ACC112 (cell line): ENCODE measurements around the gene ANO7.

Experiments
- H2AFZ ChIP-seq: fragments of 200-600 bp; sonication (generic); one replicate; pipeline ENCODE4 v1.6.0; 2017; ENCODE audit warnings: antibody characterized with exemption, low read length; ENCODE audit not compliant: unreplicated experiment
- H3K27ac ChIP-seq: fragments of 200-600 bp; sonication (generic); 2 replicates; pipeline ENCODE4 v1.5.1; 2014; ENCODE audit warnings: low read depth, mild to moderate bottlenecking, antibody characterized with exemption, low read length, moderate library complexity
- H3K27me3 ChIP-seq: fragments of 200-600 bp; sonication (generic); 2 replicates; pipeline ENCODE4 v1.6.1; 2014; ENCODE audit warnings: mild to moderate bottlenecking, antibody characterized with exemption, low read length, moderate library complexity, mixed read lengths; ENCODE audit not compliant: insufficient read depth
- H3K36me3 ChIP-seq: fragments of 200-600 bp; sonication (generic); 2 replicates; pipeline ENCODE4 v1.6.1; 2016; ENCODE audit warnings: mild to moderate bottlenecking, antibody characterized with exemption, low read length, moderate library complexity, mixed read lengths; ENCODE audit not compliant: insufficient read depth
- H3K4me1 ChIP-seq: fragments of 200-600 bp; sonication (generic); one replicate; pipeline ENCODE4 v1.6.1; 2016; ENCODE audit warnings: low read length, mixed read lengths; ENCODE audit not compliant: insufficient read depth, unreplicated experiment, control insufficient read depth
- H3K4me3 ChIP-seq: fragments of 200-600 bp; sonication (generic); 2 replicates; pipeline ENCODE4 v1.5.1; 2014; ENCODE audit warnings: mild to moderate bottlenecking, low read depth, low read length
- H3K79me2 ChIP-seq: fragments of 200-600 bp; sonication (generic); one replicate; pipeline ENCODE4 v1.6.0; 2016; ENCODE audit warnings: low read length; ENCODE audit not compliant: control insufficient read depth, unreplicated experiment, insufficient read depth

ANO7 gene

DNA sequence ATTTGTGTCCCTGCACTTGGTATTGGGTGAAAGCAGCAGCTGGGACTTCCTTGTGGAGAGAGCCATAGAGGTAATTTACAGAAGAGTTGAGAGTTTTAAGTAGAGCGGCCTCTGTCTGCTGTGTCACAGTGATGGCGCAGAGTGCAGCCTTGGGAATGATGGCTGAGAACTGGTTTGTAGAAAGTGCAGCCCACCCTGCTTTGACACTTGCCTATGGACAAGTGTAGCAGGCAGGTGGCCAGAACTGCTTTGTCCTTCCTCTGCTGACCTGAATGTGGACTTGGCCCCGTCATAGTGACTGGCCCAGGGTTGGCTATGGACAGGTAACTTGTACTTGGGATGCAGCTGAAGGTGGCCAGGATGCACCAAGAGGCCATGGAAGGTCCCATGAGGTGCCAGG is 6.4 kb upstream of the ANO7 start:
- no peaks in the 10 kb centered on the region for H3K4me1 ChIP-seq
- no peaks in the 10 kb centered on the region for H3K79me2 ChIP-seq
- no peak overlapping the region for H2AFZ ChIP-seq
- H3K36me3 ChIP-seq: no peaks in the 10 kb centered on the region
- no peak overlapping the region for H3K4me3 ChIP-seq
- no peak overlapping the region for H3K27ac ChIP-seq
- no peaks in the 10 kb centered on the region for H3K27me3 ChIP-seq

DNA sequence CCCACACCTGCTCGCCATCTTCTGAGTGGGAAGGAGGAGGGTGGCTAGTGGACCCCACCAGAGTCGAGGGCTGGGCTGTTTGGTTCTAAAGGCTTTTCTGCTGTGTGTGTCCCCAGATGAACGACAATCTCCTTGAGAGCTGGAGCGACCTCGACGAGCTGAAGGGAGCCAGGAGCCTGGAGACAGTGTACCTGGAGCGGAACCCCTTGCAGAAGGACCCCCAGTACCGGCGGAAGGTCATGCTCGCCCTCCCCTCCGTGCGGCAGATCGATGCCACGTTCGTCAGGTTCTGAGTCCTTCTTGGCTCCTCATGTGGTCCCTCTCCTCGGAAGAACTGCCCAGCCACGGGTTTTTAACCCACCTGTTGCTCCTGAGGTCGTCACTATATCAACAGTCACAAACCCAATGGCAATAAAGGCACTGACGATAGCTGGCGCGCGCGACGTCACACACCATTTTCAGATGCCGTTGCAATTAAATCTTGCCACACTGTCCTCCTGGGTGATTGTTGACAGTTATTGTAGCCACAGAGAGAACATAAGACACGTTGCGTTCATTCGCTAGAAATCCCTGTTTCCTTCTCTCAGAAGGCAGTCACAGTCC is 5.8 kb upstream of the ANO7 start:
- H2AFZ ChIP-seq: no peak overlapping the region
- no peak overlapping the region for H3K27ac ChIP-seq
- H3K4me3 ChIP-seq: no peak overlapping the region
- H3K4me1 ChIP-seq: no peaks in the 10 kb centered on the region
- no peaks in the 10 kb centered on the region for H3K36me3 ChIP-seq
- H3K27me3 ChIP-seq: no peaks in the 10 kb centered on the region
- H3K79me2 ChIP-seq: no peaks in the 10 kb centered on the region

DNA sequence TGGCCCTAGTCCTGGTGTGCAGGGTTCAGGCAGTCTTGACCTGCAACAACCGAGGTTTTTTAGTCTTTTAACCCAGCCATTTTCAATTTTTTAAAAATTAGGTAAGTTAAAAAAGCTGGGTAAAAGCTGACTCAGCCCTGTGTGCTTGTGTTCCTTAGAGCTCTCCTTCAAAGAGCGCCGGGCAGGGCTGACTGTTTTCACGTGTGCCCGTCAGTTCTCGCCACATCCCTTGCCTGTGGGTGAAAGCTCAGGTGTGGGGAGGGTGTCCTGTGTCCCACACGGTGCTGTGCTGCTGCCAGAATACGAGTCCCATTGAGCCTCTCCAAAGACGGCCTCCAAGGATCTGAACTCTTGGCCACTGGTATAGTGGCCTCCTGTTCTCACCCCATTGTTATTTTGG is 5.3 kb upstream of the ANO7 start:
- H3K4me3 ChIP-seq: no peak overlapping the region
- no peak overlapping the region for H3K27ac ChIP-seq
- no peak overlapping the region for H2AFZ ChIP-seq
- H3K36me3 ChIP-seq: no peaks in the 10 kb centered on the region
- no peaks in the 10 kb centered on the region for H3K4me1 ChIP-seq
- no peaks in the 10 kb centered on the region for H3K79me2 ChIP-seq
- peaks cover 3% of the 10 kb centered on the region; the same call in 1 of the 2 replicates for H3K27me3 ChIP-seq

DNA sequence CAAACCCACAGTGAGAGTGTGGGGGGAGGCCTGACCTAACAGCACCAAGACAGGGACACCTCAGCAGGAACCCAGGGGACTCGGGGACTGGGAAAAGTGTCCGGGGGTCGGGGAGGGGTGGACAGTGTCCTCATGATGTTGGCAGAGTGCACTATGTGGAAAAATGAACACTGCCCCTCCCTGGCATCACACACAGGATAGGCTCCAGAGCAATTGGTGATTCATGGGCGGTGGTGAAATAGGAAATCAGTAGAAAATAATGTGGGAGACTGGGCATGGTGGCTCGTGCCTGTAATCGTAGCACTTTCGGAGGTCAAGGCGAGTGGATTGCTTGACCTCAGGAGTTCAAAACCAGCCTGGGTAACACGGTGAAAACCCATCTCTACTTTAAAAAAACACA is 3.6 kb upstream of the ANO7 start:
- peaks cover 4% of the 10 kb centered on the region; the same call in 1 of the 2 replicates for H3K27me3 ChIP-seq

DNA sequence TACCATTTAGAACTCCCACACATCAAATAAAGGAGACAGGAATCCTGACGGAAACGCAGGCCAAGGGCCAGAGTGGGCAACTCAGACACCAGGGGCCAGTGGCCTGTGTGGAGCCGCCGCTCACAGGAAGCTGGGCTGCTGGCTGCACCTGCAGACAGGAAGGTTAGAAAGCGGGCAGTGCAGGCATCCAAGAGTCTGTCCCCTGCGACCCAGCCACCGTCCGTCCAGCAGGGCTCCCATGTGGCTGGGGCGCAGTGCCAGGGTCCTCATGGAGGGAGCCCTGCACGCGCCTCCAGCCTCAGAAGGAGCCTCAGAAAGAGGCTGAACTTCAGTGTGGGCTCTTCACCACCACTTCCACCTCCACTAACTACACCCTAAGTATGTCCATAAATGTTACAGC is 2.5 kb upstream of the ANO7 start:
- Histone ChIP-seq H3K27me3 (peaks cover 4% of the 10 kb centered on the region; the same call in 1 of the 2 replicates), H3K4me1 (no peaks in the 10 kb centered on the region), H3K27ac (no peak overlapping the region), H3K79me2 (no peaks in the 10 kb centered on the region), H3K4me3 (no peak overlapping the region), H2AFZ (no peak overlapping the region), H3K36me3 (no peaks in the 10 kb centered on the region)

More for the DNA sequence above, 3.6 kb upstream of the ANO7 start:
- Histone ChIP-seq H3K27ac (no peak overlapping the region), H3K4me1 (no peaks in the 10 kb centered on the region), H3K36me3 (no peaks in the 10 kb centered on the region), H3K4me3 (no peak overlapping the region), H2AFZ (no peak overlapping the region), H3K79me2 (no peaks in the 10 kb centered on the region)

DNA sequence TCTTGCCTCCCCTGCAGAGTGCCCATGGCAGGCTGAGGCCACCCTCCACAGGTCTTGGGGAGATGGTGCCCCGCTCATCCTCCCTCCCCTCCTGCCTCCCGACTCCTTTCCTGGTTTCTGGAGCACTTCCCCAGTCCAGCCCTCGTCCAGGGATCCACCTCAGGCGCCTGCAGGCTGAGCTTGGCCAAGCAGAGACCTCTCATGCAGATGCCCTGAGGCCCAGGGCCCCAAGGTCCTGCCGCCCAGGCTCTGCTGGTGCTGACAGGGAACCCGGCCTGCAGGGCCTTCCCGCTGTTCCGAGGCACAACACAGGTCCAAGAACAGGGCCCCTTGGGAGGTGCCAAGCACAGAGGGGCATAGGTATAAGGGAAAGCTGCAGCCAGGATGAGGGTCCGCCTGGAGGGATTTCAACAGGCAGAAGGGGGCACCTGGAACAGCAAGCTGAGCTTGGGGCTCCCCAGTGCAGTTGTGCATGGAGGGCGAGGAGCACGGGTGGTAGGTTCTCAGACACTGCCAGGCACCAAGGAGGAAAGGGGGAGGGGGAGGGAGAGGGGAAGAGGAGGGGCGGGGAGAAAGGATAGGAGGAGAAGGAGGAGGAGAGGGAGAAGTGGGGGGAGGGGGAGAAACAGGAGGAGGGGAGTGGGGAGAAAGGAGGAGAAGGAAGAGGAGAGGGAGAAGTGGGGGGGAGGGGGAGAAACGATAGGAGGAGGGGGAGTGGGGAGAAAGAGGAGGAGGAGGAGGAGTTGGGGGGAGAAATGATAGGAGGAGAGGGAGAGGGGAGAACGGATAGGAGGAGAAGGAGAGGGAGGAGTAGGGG is 1.2 kb upstream of the ANO7 start:
- Histone ChIP-seq H3K4me3 (no peak overlapping the region), H3K79me2 (no peaks in the 10 kb centered on the region), H3K36me3 (no peaks in the 10 kb centered on the region), H3K4me1 (no peaks in the 10 kb centered on the region), H3K27me3 (peaks cover 4% of the 10 kb centered on the region; the same call in 1 of the 2 replicates), H3K27ac (no peak overlapping the region), H2AFZ (no peak overlapping the region)

DNA sequence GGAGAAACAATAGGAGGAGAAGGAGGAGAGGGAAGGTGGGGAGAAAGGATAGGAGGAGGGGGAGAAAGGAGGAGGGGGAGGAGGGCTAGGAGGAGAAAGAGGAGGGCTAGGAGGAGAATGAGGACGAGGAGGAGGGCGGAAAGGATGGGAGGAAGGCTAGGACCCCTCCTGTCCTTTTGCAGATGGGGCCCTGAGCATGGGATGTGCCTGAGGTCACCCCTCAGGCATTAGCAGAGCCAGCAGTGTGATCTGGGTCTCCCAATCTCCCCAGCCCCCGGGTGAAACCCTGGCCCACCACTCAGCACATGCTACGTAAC is 601 bp upstream of the ANO7 start:
- Histone ChIP-seq H3K79me2 (no peaks in the 10 kb centered on the region), H3K27me3 (peaks cover 4% of the 10 kb centered on the region; the same call in 1 of the 2 replicates), H3K36me3 (no peaks in the 10 kb centered on the region), H2AFZ (no peak overlapping the region), H3K4me1 (no peaks in the 10 kb centered on the region), H3K4me3 (no peak overlapping the region), H3K27ac (no peak overlapping the region)

DNA sequence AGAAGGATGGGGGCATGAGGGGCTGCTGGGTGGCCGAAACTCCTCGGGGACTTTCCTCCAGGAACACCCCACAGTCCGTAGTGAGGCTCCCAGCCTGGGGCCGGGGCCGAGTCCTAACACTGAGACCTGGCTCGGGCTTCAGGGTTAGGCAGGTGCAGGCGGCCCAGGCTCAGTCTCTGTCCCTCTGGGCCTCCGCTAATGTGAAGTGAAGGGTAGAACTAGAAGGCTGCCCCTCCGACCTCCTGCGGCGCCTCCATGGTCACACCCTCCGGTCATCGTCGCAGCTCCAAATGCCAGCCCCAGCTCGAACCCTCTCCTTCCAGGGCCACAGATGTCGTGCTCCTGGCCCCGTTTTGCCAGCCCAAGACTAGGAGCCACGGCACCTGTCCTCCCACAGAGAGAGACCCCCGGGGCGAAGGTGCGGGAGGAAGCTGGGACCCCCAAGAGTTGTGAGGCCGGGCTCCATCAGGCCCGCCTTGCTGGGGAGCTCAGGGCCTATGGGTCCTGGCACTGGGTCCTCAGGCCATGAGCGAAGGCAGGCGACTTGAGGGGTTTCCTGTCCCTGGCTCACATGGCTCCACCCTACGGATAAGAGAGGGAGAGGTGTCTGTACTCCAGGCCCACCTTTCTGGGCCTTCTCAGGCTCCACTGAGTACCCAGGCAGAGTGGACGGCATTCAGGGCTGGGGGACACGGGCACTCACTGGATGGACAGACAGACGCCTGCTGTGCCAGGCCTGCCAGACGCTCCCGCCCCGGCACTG is 797 bp downstream of the ANO7 start:
- Histone ChIP-seq H3K79me2 (no peaks in the 10 kb centered on the region), H3K27me3 (peaks cover 4% of the 10 kb centered on the region; the same call in 1 of the 2 replicates), H3K4me1 (no peaks in the 10 kb centered on the region), H3K36me3 (no peaks in the 10 kb centered on the region), H2AFZ (no peak overlapping the region), H3K4me3 (no peak overlapping the region), H3K27ac (no peak overlapping the region)

DNA sequence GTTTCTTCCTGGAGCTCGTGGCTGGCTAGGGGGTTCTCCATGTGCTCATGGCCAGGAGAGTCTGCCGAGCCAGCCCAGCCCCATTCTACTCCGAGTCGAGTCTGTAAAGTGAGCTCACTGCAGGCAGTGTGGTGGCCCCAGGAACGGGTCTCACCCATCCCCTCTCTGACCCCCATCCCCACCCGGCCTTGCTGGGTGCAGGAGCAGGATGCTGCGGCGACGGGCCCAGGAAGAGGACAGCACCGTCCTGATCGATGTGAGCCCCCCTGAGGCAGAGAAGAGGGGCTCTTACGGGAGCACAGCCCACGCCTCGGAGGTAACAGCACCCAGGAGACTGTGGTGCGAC is 1.4 kb downstream of the ANO7 start:
- H3K27ac ChIP-seq: no peak overlapping the region
- H2AFZ ChIP-seq: no peak overlapping the region
- peaks cover 4% of the 10 kb centered on the region; the same call in 1 of the 2 replicates for H3K27me3 ChIP-seq
- H3K4me3 ChIP-seq: no peak overlapping the region
- H3K36me3 ChIP-seq: no peaks in the 10 kb centered on the region
- no peaks in the 10 kb centered on the region for H3K79me2 ChIP-seq
- H3K4me1 ChIP-seq: no peaks in the 10 kb centered on the region

DNA sequence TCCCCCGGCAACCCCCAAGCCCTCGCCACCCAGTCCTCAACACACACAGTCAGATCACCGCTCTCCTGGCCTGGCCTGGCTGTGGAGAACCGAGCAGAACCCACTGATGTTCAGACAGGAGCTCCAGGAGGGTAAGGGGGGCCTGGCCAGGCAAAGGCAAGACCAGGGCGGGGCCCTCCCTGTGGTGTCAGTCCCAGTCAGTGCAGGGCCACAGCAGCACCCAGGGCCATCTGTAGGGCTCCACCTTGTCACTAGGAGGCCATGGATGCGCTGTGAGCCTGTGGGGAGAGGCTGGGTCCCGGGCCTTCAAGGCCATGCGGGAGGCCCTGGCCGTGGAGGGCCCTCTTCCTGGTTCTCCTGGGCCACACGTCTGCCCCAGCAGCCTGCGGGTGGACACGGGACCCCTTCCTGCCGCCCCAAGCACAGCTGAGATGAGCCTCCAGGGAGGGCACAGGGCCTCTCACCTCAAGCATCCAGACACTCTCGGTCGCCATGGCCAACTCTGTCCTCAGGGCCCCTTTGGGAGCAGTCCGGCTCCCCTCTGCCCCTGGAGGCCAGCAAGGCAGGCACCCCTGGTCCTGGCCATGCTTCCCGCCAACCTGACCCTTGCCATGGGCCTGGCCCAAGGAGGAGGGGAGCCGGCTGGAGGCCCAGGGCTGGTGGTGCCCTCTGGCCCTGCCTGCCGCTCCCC is 2.0 kb downstream of the ANO7 start:
- no peak overlapping the region for H3K27ac ChIP-seq
- H3K36me3 ChIP-seq: no peaks in the 10 kb centered on the region
- H2AFZ ChIP-seq: no peak overlapping the region
- H3K4me3 ChIP-seq: no peak overlapping the region
- H3K27me3 ChIP-seq: peaks cover 4% of the 10 kb centered on the region; the same call in 1 of the 2 replicates
- no peaks in the 10 kb centered on the region for H3K79me2 ChIP-seq
- H3K4me1 ChIP-seq: no peaks in the 10 kb centered on the region
